ENCODE data around the gene MLLT6.

DNA sequence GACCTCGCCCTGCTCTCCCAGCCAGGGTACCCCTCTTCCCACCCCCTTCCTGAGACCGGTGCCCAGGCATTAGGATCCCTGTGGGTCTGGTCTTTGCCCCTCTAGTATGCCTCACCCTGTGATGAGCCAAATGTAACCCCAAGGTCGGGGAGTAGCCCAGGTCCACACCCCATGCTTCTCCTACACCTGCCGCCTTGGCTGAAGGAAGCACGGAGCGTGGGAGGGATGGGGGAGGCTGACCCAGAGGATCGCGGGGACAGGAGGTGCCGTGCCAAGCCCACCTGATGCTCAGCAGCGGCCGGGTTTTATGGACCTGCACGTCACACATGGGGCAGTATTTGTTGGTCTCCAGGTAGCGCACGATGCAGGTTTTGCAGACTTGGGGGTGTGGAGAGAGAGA is 34.2 kb downstream of the MLLT6 start:
- TF ChIP-seq, protein P1, sequence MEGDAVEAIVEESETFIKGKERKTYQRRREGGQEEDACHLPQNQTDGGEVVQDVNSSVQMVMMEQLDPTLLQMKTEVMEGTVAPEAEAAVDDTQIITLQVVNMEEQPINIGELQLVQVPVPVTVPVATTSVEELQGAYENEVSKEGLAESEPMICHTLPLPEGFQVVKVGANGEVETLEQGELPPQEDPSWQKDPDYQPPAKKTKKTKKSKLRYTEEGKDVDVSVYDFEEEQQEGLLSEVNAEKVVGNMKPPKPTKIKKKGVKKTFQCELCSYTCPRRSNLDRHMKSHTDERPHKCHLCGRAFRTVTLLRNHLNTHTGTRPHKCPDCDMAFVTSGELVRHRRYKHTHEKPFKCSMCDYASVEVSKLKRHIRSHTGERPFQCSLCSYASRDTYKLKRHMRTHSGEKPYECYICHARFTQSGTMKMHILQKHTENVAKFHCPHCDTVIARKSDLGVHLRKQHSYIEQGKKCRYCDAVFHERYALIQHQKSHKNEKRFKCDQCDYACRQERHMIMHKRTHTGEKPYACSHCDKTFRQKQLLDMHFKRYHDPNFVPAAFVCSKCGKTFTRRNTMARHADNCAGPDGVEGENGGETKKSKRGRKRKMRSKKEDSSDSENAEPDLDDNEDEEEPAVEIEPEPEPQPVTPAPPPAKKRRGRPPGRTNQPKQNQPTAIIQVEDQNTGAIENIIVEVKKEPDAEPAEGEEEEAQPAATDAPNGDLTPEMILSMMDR (IDR thresholded peaks at IDR 0.05; ENCODE audit: low read depth, low read length) = no peak
- TF ChIP-seq EZH2phosphoT487 (IDR thresholded peaks at IDR 0.05; ENCODE audit: low read depth) = no peak

Data from OCI-LY3 (cell line).